Measurements from ENCODE around the gene VPS37B. TPM values are rescaled to one million over a fixed set of nuclear protein-coding genes. Genes with fewer than 3 reads are reported as not detected.
"Not testable (repeated sequence)": the region's sequence is repeated elsewhere in the genome, so short reads cannot be mapped to it uniquely, and the experiment has no call there.

Gene VPS37B
- total RNA-seq, 2 experiments from 2014 or later, result 17.8 to 18.4 TPM

DNA sequence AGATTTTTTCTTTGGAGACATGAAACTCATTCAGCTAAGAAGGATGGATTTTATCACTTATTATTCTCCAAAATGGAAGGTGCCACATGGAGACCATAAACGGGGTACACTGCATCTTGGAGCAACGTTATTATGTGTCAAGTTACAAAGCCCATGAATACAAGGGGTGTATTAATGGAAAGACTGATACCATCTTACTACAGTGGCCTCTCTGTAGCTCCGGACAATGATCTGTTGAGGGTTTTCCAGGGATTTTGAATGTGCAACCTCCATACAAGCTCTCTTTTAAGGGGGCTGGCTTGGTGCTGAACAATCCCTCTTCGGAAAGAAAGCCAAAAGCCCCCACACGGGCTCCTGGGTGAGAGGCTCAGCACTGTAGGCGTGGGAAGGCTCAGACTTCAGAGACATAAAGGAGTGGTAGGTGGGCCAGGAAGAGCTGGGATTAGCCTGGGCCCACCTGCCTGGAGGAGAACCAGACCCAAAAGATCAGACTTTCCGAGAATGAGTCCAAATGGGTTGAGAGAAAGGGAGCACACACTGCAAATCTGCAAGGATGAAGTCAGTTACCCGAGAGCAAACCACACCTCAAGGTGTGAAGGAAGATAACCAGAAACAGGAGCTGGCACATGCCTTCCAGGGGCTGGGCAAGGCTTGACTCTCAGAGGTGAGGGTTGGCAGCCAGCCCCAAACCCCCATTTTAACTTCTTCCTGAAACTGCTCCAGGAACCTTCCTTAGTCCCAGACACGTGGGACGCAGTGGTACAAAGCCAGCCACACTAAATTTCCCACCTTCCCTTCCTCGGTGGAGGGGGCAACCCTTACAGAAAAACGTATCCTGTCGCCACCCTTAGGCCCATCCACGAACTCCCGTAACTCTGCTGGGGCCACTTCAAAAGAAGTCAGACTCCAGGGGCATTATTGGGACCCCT lies 1.5 kb downstream of the VPS37B start:
- POLR2A ChIA-PET, result interaction anchor here (1.1 to 12.7 kb wide), 6 partner anchors 13 to 580 kb away, joined by 3 to 239 read pairs (median 3); partner anchors contain the start of genes ABCB9, MPHOSPH9, MTRFR and OGFOD2

GRCh38 chr12:122893208-122894153 lies 2.4 kb downstream of the VPS37B start:
- peak overlapping the region; percentile 96 for H3K4me3 Mint-ChIP-seq

More for the DNA sequence above, 1.5 kb downstream of the VPS37B start:
- Mint-ChIP-seq H3K27me3 (peaks cover 3% of the 10 kb centered on the region), H3K36me3 (ENCODE audit: low read depth) (peaks cover 21% of the 10 kb centered on the region), H3K4me1 (ENCODE audit: low read depth) (peaks cover 89% of the 10 kb centered on the region), H3K4me3 (peak overlapping the region; percentile 96), H3K9me3 (peaks cover 6% of the 10 kb centered on the region), H3K27ac (peak overlapping the region; percentile 91)
- ATAC-seq (no peak), DNase-seq (peak; percentile 50)
- intact Hi-C loops (cut with micrococcal nuclease), result no loop called here
- TF ChIP-seq, protein P1, sequence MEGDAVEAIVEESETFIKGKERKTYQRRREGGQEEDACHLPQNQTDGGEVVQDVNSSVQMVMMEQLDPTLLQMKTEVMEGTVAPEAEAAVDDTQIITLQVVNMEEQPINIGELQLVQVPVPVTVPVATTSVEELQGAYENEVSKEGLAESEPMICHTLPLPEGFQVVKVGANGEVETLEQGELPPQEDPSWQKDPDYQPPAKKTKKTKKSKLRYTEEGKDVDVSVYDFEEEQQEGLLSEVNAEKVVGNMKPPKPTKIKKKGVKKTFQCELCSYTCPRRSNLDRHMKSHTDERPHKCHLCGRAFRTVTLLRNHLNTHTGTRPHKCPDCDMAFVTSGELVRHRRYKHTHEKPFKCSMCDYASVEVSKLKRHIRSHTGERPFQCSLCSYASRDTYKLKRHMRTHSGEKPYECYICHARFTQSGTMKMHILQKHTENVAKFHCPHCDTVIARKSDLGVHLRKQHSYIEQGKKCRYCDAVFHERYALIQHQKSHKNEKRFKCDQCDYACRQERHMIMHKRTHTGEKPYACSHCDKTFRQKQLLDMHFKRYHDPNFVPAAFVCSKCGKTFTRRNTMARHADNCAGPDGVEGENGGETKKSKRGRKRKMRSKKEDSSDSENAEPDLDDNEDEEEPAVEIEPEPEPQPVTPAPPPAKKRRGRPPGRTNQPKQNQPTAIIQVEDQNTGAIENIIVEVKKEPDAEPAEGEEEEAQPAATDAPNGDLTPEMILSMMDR (IDR thresholded peaks at IDR 0.05), result no peak
- CTCF ChIA-PET, result interaction anchor here (0.6 to 7.2 kb wide), 5 partner anchors 13 to 412 kb away, joined by 3 to 70 read pairs (median 3); no protein-coding TSS in a partner anchor

DNA sequence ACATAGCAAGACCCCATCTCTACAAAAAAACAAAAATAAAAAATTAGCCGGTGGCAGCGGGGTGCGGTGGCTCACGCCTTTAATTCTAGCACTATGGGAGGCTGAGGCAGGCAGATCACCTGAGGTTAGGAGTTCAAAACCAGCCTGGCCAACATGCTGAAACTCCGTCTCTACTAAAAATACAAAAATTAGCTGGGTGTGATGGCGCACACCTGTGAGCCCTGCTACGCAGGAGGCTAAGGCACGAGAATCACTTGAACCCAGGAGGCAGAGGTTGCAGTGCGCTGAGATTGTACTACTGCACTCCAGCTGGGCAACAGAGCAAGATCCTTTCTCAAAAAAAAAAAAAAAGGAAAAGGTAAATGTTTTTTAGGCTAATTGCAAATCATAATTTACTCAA lies 3.2 kb downstream of the VPS37B start:
- H3K27me3 Mint-ChIP-seq; DNase-seq; H3K9me3 Mint-ChIP-seq; H3K4me3 Mint-ChIP-seq; intact Hi-C loops (cut with micrococcal nuclease); H3K27ac Mint-ChIP-seq; ATAC-seq; CTCF ChIA-PET: not testable (repeated sequence)
- POLR2A ChIA-PET, result interaction anchor here (0.5 to 12.7 kb wide), 4 partner anchors 12 to 382 kb away, joined by 3 to 239 read pairs (median 3); no protein-coding TSS in a partner anchor
- peaks cover 91% of the 10 kb centered on the region for H3K4me1 Mint-ChIP-seq (ENCODE audit: low read depth)
- peaks cover 24% of the 10 kb centered on the region for H3K36me3 Mint-ChIP-seq (ENCODE audit: low read depth)

More at GRCh38 chr12:122893208-122894153, 2.4 kb downstream of the VPS37B start:
- peaks cover 90% of the 10 kb centered on the region for H3K4me1 Mint-ChIP-seq (ENCODE audit: low read depth)
- H3K9me3 Mint-ChIP-seq, result peaks cover 6% of the 10 kb centered on the region
- DNase-seq, result no peak
- no peak for ATAC-seq
- TF ChIP-seq, protein P1 (IDR thresholded peaks at IDR 0.05), result no peak
- H3K27ac Mint-ChIP-seq, result no peak overlapping the region
- ChIA-PET CTCF (interaction anchor here (0.6 to 7.2 kb wide), 3 partner anchors 12 to 413 kb away, joined by 3 to 70 read pairs (median 3); no protein-coding TSS in a partner anchor), POLR2A (interaction anchor here (0.6 to 12.7 kb wide), 7 partner anchors 12 to 581 kb away, joined by 3 to 239 read pairs (median 3); partner anchors contain the start of genes ABCB9, MPHOSPH9, MTRFR and OGFOD2)
- peaks cover 24% of the 10 kb centered on the region for H3K36me3 Mint-ChIP-seq (ENCODE audit: low read depth)
- intact Hi-C loops (cut with micrococcal nuclease), result no loop called here
- peaks cover 3% of the 10 kb centered on the region for H3K27me3 Mint-ChIP-seq

DNA sequence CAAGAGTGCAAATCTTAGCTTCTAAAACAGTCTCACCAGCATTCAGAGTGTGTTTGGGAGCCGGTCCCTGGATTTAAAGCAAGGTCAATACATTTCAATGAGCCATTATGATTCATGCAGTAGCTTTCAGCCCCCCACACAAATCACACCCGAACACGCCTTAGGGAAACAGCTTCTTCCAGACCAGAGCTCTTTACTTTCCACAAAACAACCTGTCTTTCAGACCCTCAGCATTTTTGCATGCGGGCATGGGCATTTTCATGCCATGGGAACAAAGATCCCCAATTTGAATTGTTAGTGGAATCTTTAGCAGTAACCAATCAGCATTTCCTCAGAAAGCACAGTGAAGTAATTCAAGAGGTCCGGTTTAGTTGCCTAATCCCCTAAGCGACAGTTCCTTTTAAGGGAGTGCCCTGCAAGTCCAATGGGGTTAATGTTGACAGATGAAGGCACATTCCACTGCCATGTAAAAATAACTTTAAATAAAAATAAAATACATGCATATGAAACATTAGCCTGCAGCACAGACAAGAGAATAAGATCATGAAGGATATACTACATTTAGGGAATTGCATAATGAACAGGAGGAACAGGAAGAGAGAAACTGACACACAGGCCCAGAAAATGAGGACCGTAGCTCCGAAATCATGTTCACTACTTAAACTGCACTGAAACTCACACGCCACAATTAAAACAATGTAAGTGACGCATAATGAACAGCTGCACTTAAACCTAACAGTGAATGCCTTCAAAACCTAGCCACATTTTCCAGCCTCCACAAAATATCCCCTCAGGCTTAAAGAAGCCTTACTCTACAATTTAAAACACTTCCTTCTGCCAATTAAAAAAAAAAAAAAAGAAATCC lies 4.0 kb downstream of the VPS37B start:
- Mint-ChIP-seq H3K36me3 (ENCODE audit: low read depth) (peaks cover 24% of the 10 kb centered on the region), H3K27me3 (peaks cover 3% of the 10 kb centered on the region), H3K4me1 (ENCODE audit: low read depth) (peaks cover 94% of the 10 kb centered on the region), H3K4me3 (no peak overlapping the region), H3K9me3 (peaks cover 6% of the 10 kb centered on the region), H3K27ac (no peak overlapping the region)
- ChIA-PET CTCF (interaction anchor here (0.6 to 1.8 kb wide), 11 partner anchors 9 to 98 kb away, joined by 3 to 5 read pairs (median 3); no protein-coding TSS in a partner anchor), POLR2A (interaction anchor here (0.5 to 21.6 kb wide), 6 partner anchors 6 to 367 kb away, joined by 3 to 239 read pairs (median 4); partner anchors contain the start of genes ABCB9 and VPS37B)
- intact Hi-C loops (cut with micrococcal nuclease), result no loop called here
- no peak for DNase-seq
- no peak for ATAC-seq
- TF ChIP-seq, protein P1 (IDR thresholded peaks at IDR 0.05), result no peak

Data from activated CD8-positive, alpha-beta T cell treated with anti-CD3 and anti-CD28 coated beads for 36 hours (primary cell).